GM12875 (cell line): Measurements from ENCODE around the gene CMBL.

Experiments
- H3K4me3 ChIP-seq: one replicate; pipeline ENCODE4 v1.5.1; 2011; ENCODE audit warnings: low read depth, low read length, control low read depth
- CTCF ChIP-seq: IDR thresholded peaks from 2 replicates; pipeline ENCODE4 v1.5.1; 2011; ENCODE audit warnings: low read depth, mild to moderate bottlenecking, control low read depth, inconsistent platforms, low read length, moderate library complexity, borderline replicate concordance; ENCODE audit not compliant: insufficient read depth

CMBL gene

GRCh38 chr5:10338686-10339057 lies 31.0 kb upstream of the CMBL start:
- TF ChIP-seq CTCF: no peak
- no peak overlapping the region for H3K4me3 ChIP-seq

GRCh38 chr5:10337986-10338385 lies 30.3 kb upstream of the CMBL start:
- no peak for TF ChIP-seq CTCF

GRCh38 chr5:10337107-10337506 lies 29.4 kb upstream of the CMBL start:
- no peak for TF ChIP-seq CTCF
- no peak overlapping the region for H3K4me3 ChIP-seq

More at GRCh38 chr5:10337986-10338385, 30.3 kb upstream of the CMBL start:
- H3K4me3 ChIP-seq: no peak overlapping the region

- H3K4me3 ChIP-seq: no peak overlapping the region
- TF ChIP-seq CTCF: no peak
Measured at GRCh38 chr5:10335711-10336470, 28.2 kb upstream of the CMBL start.

- no peak for TF ChIP-seq CTCF
- H3K4me3 ChIP-seq: no peak overlapping the region
Measured at GRCh38 chr5:10334831-10335230, 27.1 kb upstream of the CMBL start.

- peak overlapping the region; percentile 53 for H3K4me3 ChIP-seq
- no peak for TF ChIP-seq CTCF
Measured at GRCh38 chr5:10333154-10334006, 25.7 kb upstream of the CMBL start.
